HG03565 (cell line): ENCODE measurements around the gene SOWAHA.

Experiments
- ATAC-seq: cut with Tn5 transposase; IDR thresholded peaks from one replicate; pipeline ENCODE4 v1.9.1; 2021; ENCODE audit warnings: mild to moderate bottlenecking, moderate library complexity; ENCODE audit not compliant: unreplicated experiment

SOWAHA gene

GRCh38 chr5:132825033-132825833, 12.1 kb downstream of the SOWAHA start:
- ATAC-seq = no peak

- no peak for ATAC-seq
Measured at GRCh38 chr5:132825834-132826391, 12.8 kb downstream of the SOWAHA start.

- ATAC-seq = no peak
Measured at GRCh38 chr5:132826424-132827082, 13.5 kb downstream of the SOWAHA start.

- no peak for ATAC-seq
Measured at GRCh38 chr5:132827943-132828673, 15.0 kb downstream of the SOWAHA start.

GRCh38 chr5:132828846-132829494, 15.9 kb downstream of the SOWAHA start:
- ATAC-seq = no peak

GRCh38 chr5:132829742-132830435, 16.8 kb downstream of the SOWAHA start:
- ATAC-seq = peak; percentile 47

- peak; percentile 62 for ATAC-seq
Measured at GRCh38 chr5:132830436-132831094, 17.5 kb downstream of the SOWAHA start, which contains the start of gene SHROOM1. SHROOM1 (minus strand) TSS chr5:132830647; CDS start chr5:132826140, 4,507 bp downstream.

- no peak for ATAC-seq
Measured at GRCh38 chr5:132831095-132831860, 18.2 kb downstream of the SOWAHA start.

GRCh38 chr5:132832612-132833011, 19.5 kb downstream of the SOWAHA start:
- no peak for ATAC-seq

- ATAC-seq = no peak
Measured at GRCh38 chr5:132834057-132834456, 21.0 kb downstream of the SOWAHA start.

- no peak for ATAC-seq
Measured at GRCh38 chr5:132836852-132837251, 23.8 kb downstream of the SOWAHA start.

- ATAC-seq = no peak
Measured at GRCh38 chr5:132837868-132838267, 24.8 kb downstream of the SOWAHA start.

GRCh38 chr5:132838516-132839282, 25.6 kb downstream of the SOWAHA start:
- ATAC-seq = no peak

GRCh38 chr5:132839426-132840301, 26.6 kb downstream of the SOWAHA start:
- ATAC-seq = no peak

- ATAC-seq = no peak
Measured at GRCh38 chr5:132840313-132840712, 27.2 kb downstream of the SOWAHA start.

GRCh38 chr5:132840896-132841295, 27.8 kb downstream of the SOWAHA start:
- no peak for ATAC-seq

GRCh38 chr5:132841305-132841704, 28.2 kb downstream of the SOWAHA start:
- ATAC-seq = no peak
